NCI-H345 treated with DMSO at 0.1 percent for 48 hours (cell line): ENCODE measurements around the gene PLEKHA6.
"Not testable (repeated sequence)": the region's sequence is repeated elsewhere in the genome, so short reads cannot be mapped to it uniquely, and the experiment has no call there.

ENCODE experiments used
- DNase-seq: peaks from one replicate; lab custom pipeline; 2025; ENCODE audit not compliant: unreplicated experiment; lab: John Stamatoyannopoulos, UW

The PLEKHA6 gene

GRCh38 chr1:204336421-204337035 is 23.2 kb downstream of the PLEKHA6 start:
- DNase-seq, result no peak

- DNase-seq, result no peak
These were observed 24.2 kb downstream of the PLEKHA6 start for GRCh38 chr1:204335533-204335932.

- DNase-seq, result no peak
These were observed 24.6 kb downstream of the PLEKHA6 start for GRCh38 chr1:204335085-204335484.

GRCh38 chr1:204334455-204334854 is 25.3 kb downstream of the PLEKHA6 start:
- no peak for DNase-seq

GRCh38 chr1:204333427-204333826 is 26.3 kb downstream of the PLEKHA6 start:
- no peak for DNase-seq

- DNase-seq, result no peak
These were observed 27.8 kb downstream of the PLEKHA6 start for GRCh38 chr1:204331847-204332487.

GRCh38 chr1:204331275-204331674 is 28.5 kb downstream of the PLEKHA6 start:
- no peak for DNase-seq

- not testable (repeated sequence) for DNase-seq
These were observed 31.9 kb downstream of the PLEKHA6 start for GRCh38 chr1:204327870-204328269.

GRCh38 chr1:204327359-204327758 is 32.4 kb downstream of the PLEKHA6 start:
- no peak for DNase-seq

GRCh38 chr1:204326771-204327300 is 32.9 kb downstream of the PLEKHA6 start:
- DNase-seq, result no peak

- no peak for DNase-seq
These were observed 33.8 kb downstream of the PLEKHA6 start for GRCh38 chr1:204325944-204326343.

- no peak for DNase-seq
These were observed 35.8 kb downstream of the PLEKHA6 start for GRCh38 chr1:204323887-204324286.

GRCh38 chr1:204322339-204322868 is 37.3 kb downstream of the PLEKHA6 start:
- DNase-seq, result no peak

- DNase-seq, result no peak
These were observed 38.1 kb downstream of the PLEKHA6 start for GRCh38 chr1:204321665-204322064.

- DNase-seq, result no peak
These were observed 38.7 kb downstream of the PLEKHA6 start for GRCh38 chr1:204321051-204321450.

- DNase-seq, result no peak
These were observed 39.3 kb downstream of the PLEKHA6 start for GRCh38 chr1:204320382-204320804.

GRCh38 chr1:204319462-204319861 is 40.3 kb downstream of the PLEKHA6 start:
- DNase-seq, result no peak

- no peak for DNase-seq
These were observed 40.7 kb downstream of the PLEKHA6 start for GRCh38 chr1:204319027-204319426.

- no peak for DNase-seq
These were observed 41.4 kb downstream of the PLEKHA6 start for GRCh38 chr1:204318324-204318723.

GRCh38 chr1:204317170-204317569 is 42.6 kb downstream of the PLEKHA6 start:
- DNase-seq, result no peak

- DNase-seq, result no peak
These were observed 43.6 kb downstream of the PLEKHA6 start for GRCh38 chr1:204316164-204316563.

- no peak for DNase-seq
These were observed 44.7 kb downstream of the PLEKHA6 start for GRCh38 chr1:204314893-204315658.
